ENCODE measurements around the gene JARID2. TPM values are rescaled to one million over a fixed set of nuclear protein-coding genes. Genes with fewer than 3 reads are reported as not detected.

JARID2 gene
- total RNA-seq, 2 donors from 2014 or later, result 8.3 to 12.8 TPM

DNA sequence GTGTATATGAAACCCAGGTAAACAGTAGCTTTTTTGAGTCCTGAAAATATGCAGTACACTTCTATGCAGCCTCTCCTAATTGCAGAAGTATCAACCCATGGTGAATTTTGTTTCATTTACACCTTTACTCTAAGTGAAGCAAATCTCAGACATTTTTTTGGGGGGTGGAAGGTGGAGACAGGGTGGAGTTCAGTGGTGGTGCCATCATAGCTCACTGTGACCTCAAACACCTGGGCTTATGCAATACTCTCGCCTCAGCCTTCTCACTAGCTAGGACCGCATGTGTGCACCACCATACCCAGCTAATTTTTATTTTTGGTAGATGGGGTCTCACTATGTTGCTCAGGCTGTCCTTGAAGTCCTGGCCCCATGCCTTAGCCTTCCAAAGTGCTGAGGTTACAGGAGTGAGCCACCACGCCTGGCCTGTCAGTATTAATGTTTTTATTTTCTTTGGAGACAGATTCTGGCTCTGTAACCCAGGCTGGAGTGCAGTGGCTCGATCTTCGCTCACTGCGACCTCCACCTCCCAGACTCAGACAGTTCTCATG, 80.3 kb downstream of the JARID2 start:
- no peak overlapping the region for H3K4me3 ChIP-seq
- H3K9me3 ChIP-seq, result no peaks in the 10 kb centered on the region
- TF ChIP-seq, protein P1, sequence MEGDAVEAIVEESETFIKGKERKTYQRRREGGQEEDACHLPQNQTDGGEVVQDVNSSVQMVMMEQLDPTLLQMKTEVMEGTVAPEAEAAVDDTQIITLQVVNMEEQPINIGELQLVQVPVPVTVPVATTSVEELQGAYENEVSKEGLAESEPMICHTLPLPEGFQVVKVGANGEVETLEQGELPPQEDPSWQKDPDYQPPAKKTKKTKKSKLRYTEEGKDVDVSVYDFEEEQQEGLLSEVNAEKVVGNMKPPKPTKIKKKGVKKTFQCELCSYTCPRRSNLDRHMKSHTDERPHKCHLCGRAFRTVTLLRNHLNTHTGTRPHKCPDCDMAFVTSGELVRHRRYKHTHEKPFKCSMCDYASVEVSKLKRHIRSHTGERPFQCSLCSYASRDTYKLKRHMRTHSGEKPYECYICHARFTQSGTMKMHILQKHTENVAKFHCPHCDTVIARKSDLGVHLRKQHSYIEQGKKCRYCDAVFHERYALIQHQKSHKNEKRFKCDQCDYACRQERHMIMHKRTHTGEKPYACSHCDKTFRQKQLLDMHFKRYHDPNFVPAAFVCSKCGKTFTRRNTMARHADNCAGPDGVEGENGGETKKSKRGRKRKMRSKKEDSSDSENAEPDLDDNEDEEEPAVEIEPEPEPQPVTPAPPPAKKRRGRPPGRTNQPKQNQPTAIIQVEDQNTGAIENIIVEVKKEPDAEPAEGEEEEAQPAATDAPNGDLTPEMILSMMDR (IDR thresholded peaks at IDR 0.05), result no peak
- peaks cover 7 to 29% of the 10 kb centered on the region in 2 donors for H3K4me1 ChIP-seq (ENCODE audit: control insufficient read depth in 1 of 2, low read depth in 2 of 2)
- H3K36me3 ChIP-seq, result no peaks in the 10 kb centered on the region
- H3K27ac ChIP-seq, result no peak overlapping the region
- H3K27me3 ChIP-seq (replicated peaks; ENCODE audit: insufficient read depth), result no peaks in the 10 kb centered on the region
- DNase-seq (ENCODE audit: low spot score) (no peak), ATAC-seq (ENCODE audit: insufficient number of reproducible peaks, low FRiP score, low read depth) (no peak)

DNA sequence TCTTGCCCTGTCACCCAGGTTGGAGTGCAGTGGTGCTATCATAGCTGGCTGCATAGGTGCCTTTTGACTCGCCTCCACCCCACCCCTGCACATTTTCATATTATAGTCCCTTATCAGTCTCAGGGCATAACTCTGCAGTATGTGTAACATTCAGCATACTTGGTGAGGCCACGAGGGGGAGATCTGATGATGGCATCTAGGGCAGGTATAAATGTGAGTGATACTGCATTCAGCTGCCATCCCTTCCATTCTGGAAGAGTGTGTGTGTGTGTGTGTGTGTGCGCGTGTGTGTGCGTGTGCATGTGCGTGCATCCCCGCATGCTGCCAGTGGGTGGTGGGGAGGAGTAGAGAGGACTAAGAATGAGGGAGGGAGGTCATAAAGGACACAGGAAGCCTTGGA, 81.4 kb downstream of the JARID2 start:
- Histone ChIP-seq H3K9me3 (no peaks in the 10 kb centered on the region), H3K4me1 (ENCODE audit: control insufficient read depth in 1 of 2, low read depth in 2 of 2) (peaks cover 7 to 29% of the 10 kb centered on the region in 2 donors), H3K27ac (no peak overlapping the region), H3K36me3 (no peaks in the 10 kb centered on the region), H3K27me3 (replicated peaks; ENCODE audit: insufficient read depth) (no peaks in the 10 kb centered on the region), H3K4me3 (no peak overlapping the region)
- TF ChIP-seq, protein P1 (IDR thresholded peaks at IDR 0.05), result no peak
- ATAC-seq (ENCODE audit: insufficient number of reproducible peaks, low FRiP score, low read depth), result no peak
- no peak for DNase-seq (ENCODE audit: low spot score)

DNA sequence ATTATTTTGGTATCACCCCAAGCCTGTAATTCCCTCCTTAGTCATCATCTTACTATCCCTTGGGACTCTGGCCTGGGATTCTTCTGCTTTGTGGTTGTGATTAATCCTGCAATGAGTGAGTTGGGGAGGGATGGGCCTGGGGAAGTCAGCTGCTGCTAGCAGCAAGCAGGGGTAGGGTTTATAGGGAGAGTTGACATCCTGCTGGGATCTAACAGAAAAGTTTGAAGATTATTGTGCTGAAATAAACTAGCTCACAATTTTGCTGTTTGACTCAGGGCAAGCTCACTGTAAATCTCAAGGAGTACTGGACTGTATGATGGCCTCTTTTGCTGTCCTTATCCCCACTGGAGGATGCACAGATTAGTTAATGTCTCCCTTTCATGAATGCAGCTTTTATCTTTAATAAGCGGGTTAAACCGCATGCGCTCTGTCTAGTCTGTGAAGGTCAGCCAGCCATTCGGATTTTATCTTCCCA, 83.4 kb downstream of the JARID2 start:
- ATAC-seq (ENCODE audit: insufficient number of reproducible peaks, low FRiP score, low read depth) (no peak), DNase-seq (ENCODE audit: low spot score) (no peak)
- no peak overlapping the region for H3K27ac ChIP-seq
- H3K4me1 ChIP-seq (ENCODE audit: control insufficient read depth in 1 of 2, low read depth in 2 of 2), result peaks cover 7 to 29% of the 10 kb centered on the region in 2 donors
- TF ChIP-seq, protein P1 (IDR thresholded peaks at IDR 0.05), result no peak
- H3K4me3 ChIP-seq, result no peak overlapping the region
- no peaks in the 10 kb centered on the region for H3K36me3 ChIP-seq
- no peaks in the 10 kb centered on the region for H3K9me3 ChIP-seq
- no peaks in the 10 kb centered on the region for H3K27me3 ChIP-seq (replicated peaks; ENCODE audit: insufficient read depth)

DNA sequence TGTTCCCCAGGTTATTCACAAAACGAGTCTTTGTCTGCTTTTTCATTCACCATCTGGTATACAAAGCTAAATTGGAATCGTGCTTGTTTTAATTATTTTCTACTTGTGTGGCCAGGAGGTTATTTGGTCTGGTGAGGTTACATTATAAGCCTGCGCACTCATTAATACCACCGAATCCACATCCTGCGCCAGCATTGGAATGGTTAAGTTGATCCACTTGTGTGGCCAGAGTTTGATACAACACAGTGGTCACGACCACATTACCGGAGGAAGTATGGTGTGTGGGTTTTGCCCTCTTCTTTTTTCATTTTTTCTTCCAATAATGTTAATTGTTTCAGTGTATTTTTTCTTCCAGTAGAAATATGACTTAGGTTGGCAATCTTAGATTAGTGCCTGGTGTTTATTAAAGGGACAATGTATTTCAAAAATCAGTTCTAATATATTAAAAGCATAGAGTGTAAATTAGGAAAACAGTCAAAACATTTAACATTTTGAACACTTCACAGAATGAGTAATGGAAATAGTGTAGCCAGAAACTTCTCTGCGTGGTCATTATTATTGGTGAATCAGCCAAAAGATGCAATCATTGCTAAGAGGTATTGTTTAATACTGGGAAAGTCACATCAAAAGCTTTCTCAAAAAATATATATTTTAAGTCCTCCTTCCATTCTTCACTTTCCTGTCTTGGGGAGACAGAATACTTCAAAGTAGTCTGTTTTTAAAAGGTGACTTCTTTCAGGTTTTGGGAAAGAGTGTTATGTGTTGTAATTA, 84.5 kb downstream of the JARID2 start:
- Histone ChIP-seq H3K27ac (no peak overlapping the region), H3K36me3 (no peaks in the 10 kb centered on the region), H3K27me3 (replicated peaks; ENCODE audit: insufficient read depth) (no peaks in the 10 kb centered on the region), H3K4me1 (ENCODE audit: control insufficient read depth in 1 of 2, low read depth in 2 of 2) (peaks cover 7 to 29% of the 10 kb centered on the region in 2 donors), H3K9me3 (no peaks in the 10 kb centered on the region), H3K4me3 (no peak overlapping the region)
- DNase-seq (ENCODE audit: low spot score), result no peak
- no peak for ATAC-seq (ENCODE audit: insufficient number of reproducible peaks, low FRiP score, low read depth)
- TF ChIP-seq, protein P1 (IDR thresholded peaks at IDR 0.05), result no peak

DNA sequence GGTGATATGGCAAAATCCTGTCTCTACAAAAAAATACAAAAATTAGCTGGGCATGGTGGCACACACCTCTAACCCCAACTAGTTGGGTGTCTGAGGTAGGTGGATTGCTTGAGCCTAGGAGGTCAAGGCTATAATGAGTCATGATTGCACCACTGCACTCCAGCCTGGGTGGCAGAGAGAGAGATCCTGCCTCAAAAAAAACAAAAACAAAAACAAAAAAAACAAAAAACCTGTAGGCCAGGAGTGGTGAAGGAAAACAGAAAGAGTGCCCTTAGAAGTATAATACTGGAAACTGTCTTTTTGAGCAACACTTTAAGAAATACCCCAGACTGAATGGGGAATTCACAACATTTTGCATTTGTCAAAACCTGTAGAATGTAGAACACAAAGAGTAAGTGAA, 85.3 kb downstream of the JARID2 start:
- Histone ChIP-seq H3K9me3 (no peaks in the 10 kb centered on the region), H3K36me3 (no peaks in the 10 kb centered on the region), H3K27me3 (replicated peaks; ENCODE audit: insufficient read depth) (no peaks in the 10 kb centered on the region), H3K4me1 (ENCODE audit: control insufficient read depth in 1 of 2, low read depth in 2 of 2) (peaks cover 7 to 29% of the 10 kb centered on the region in 2 donors), H3K27ac (no peak overlapping the region), H3K4me3 (no peak overlapping the region)
- TF ChIP-seq, protein P1 (IDR thresholded peaks at IDR 0.05), result no peak
- DNase-seq (ENCODE audit: low spot score) (no peak), ATAC-seq (ENCODE audit: insufficient number of reproducible peaks, low FRiP score, low read depth) (no peak)

Measured in thoracic aorta (tissue), 2 donors.